GM23338 (cell line): Measurements from ENCODE around the gene YIF1A.

Source experiments
- CREB1 ChIP-seq: fragments of 250-450 bp; sonication (Bioruptor Pico); IDR thresholded peaks from 2 replicates; pipeline ENCODE4 v1.5.0; 2020; ENCODE audit warnings: low read depth, mild to moderate bottlenecking, moderate library complexity
- EZH2 ChIP-seq: fragments of 200-600 bp; sonication (generic); IDR thresholded peaks from one replicate; pipeline ENCODE4 v1.8.0; 2017; ENCODE audit warnings: antibody characterized with exemption, mild to moderate bottlenecking, low read depth; ENCODE audit not compliant: unreplicated experiment
- EZH2phosphoT487 ChIP-seq: fragments of 200-600 bp; sonication (generic); IDR thresholded peaks from one replicate; pipeline ENCODE4 v1.8.1; 2018; ENCODE audit warnings: antibody characterized with exemption; ENCODE audit not compliant: unreplicated experiment
- NANOG ChIP-seq: IDR thresholded peaks from 2 replicates; pipeline ENCODE4 v1.6.1; 2016; ENCODE audit warnings: antibody characterized with exemption, borderline replicate concordance
- TF ChIP-seq, protein P1 (sequence below), 2 experiments: fragments of 200-600 bp in 1 of 2; sonication (generic) in 1 of 2; conservative IDR thresholded peaks; 2 replicates each; pipeline versions ENCODE4 v1.5.1 to v1.6.1; 2016 to 2017; ENCODE audit warnings: antibody characterized with exemption in 2 of 2, low read depth in 2 of 2, mild to moderate bottlenecking in 2 of 2, moderate library complexity in 1 of 2
- TF ChIP-seq, protein P2 (sequence below): IDR thresholded peaks from 2 replicates; pipeline ENCODE4 v1.6.1; 2016; ENCODE audit warnings: antibody characterized with exemption

GRCh38 chr11:66280428-66280827 lies 8.5 kb downstream of the YIF1A start:
- TF ChIP-seq, protein P1, sequence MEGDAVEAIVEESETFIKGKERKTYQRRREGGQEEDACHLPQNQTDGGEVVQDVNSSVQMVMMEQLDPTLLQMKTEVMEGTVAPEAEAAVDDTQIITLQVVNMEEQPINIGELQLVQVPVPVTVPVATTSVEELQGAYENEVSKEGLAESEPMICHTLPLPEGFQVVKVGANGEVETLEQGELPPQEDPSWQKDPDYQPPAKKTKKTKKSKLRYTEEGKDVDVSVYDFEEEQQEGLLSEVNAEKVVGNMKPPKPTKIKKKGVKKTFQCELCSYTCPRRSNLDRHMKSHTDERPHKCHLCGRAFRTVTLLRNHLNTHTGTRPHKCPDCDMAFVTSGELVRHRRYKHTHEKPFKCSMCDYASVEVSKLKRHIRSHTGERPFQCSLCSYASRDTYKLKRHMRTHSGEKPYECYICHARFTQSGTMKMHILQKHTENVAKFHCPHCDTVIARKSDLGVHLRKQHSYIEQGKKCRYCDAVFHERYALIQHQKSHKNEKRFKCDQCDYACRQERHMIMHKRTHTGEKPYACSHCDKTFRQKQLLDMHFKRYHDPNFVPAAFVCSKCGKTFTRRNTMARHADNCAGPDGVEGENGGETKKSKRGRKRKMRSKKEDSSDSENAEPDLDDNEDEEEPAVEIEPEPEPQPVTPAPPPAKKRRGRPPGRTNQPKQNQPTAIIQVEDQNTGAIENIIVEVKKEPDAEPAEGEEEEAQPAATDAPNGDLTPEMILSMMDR (conservative IDR thresholded peaks at IDR 0.05; ENCODE audit: low read depth in 2 of 2): no peak
- TF ChIP-seq, protein P2, sequence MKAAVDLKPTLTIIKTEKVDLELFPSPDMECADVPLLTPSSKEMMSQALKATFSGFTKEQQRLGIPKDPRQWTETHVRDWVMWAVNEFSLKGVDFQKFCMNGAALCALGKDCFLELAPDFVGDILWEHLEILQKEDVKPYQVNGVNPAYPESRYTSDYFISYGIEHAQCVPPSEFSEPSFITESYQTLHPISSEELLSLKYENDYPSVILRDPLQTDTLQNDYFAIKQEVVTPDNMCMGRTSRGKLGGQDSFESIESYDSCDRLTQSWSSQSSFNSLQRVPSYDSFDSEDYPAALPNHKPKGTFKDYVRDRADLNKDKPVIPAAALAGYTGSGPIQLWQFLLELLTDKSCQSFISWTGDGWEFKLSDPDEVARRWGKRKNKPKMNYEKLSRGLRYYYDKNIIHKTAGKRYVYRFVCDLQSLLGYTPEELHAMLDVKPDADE: no peak
- TF ChIP-seq CREB1 (no peak), EZH2 (no peak), EZH2phosphoT487 (no peak), NANOG (no peak)
